H1 (cell line): ENCODE results near the gene SIPA1L3. TPM values are rescaled to one million over a fixed set of nuclear protein-coding genes. Genes with fewer than 3 reads are reported as not detected.

Source experiments
- BRCA1 ChIP-seq: IDR thresholded peaks from 2 replicates; pipeline ENCODE4 v1.6.1; 2012; ENCODE audit warnings: low read depth, low read length, improper control_type of control experiment
- CHD2 ChIP-seq: IDR thresholded peaks from 2 replicates; pipeline ENCODE4 v1.6.1; 2012; ENCODE audit warnings: low read length, improper control_type of control experiment
- GTF2F1 ChIP-seq: IDR thresholded peaks from 2 replicates; pipeline ENCODE4 v1.6.1; 2012; ENCODE audit warnings: low read depth, low read length, improper control_type of control experiment, borderline replicate concordance
- JUND ChIP-seq: IDR thresholded peaks from 2 replicates; pipeline ENCODE4 v1.6.1; 2011; ENCODE audit warnings: mild to moderate bottlenecking, improper control_type of control experiment, low read length
- SAP30 ChIP-seq: fragments of 300-600 bp; sonication (generic); IDR thresholded peaks from 2 replicates; pipeline ENCODE4 v1.7.1; 2012; ENCODE audit warnings: low read length, moderate library complexity, mild to moderate bottlenecking, inconsistent platforms; ENCODE audit not compliant: insufficient read depth, insufficient replicate concordance
- SP2 ChIP-seq: IDR thresholded peaks from 2 replicates; pipeline ENCODE4 v1.6.1; 2012; ENCODE audit warnings: mild to moderate bottlenecking, low read length, inconsistent platforms
- SP4 ChIP-seq: IDR thresholded peaks from 2 replicates; pipeline ENCODE4 v1.6.1; 2012; ENCODE audit warnings: low read length, inconsistent platforms
- ZNF274 ChIP-seq: IDR thresholded peaks from 2 replicates; pipeline ENCODE4 v1.7.0; 2012; ENCODE audit warnings: low read length, borderline replicate concordance; ENCODE audit errors: extremely low read depth
- polyA plus RNA-seq, 7 experiments: library from polyadenylated mRNA; depleted of rRNA in 3 of 7; stranded (reverse) in 5 of 7; unstranded in 2 of 7; fragments of >200 nt in 5 of 7; fragments of 200-250 nt in 2 of 7; gene quantifications; 1 replicate in 5 of 7; 2 replicates in 1 of 7; 4 replicates in 1 of 7; pipeline versions ENCODE4 v1.2.1 to v1.2.3, GENCODE V29; 2011 to 2013; ENCODE audit warnings: missing spikeins in 2 of 7, mixed read lengths in 2 of 7
- total RNA-seq: library from RNA; stranded (reverse); fragmentation: NEBNext Ultra II Directional; extraction: Animal tissue kit (Norgen Biotek cat#: 25700); gene quantifications from 2 replicates; pipeline ENCODE4 v1.2.1, GENCODE V29; 2021
- TF ChIP-seq, protein P1 (sequence below): IDR thresholded peaks from 2 replicates; pipeline ENCODE4 v1.6.1; 2012; ENCODE audit warnings: inconsistent platforms
- TF ChIP-seq, protein P2 (sequence below): IDR thresholded peaks from 2 replicates; pipeline ENCODE4 v1.6.1; 2012; ENCODE audit warnings: low read length, inconsistent platforms

The SIPA1L3 gene
- total and polyA plus RNA-seq, 2 of the 8 experiments (the other 6 are each of a cell fraction or from before 2014, with no cell fraction given), result 15.0 to 54.9 TPM

DNA sequence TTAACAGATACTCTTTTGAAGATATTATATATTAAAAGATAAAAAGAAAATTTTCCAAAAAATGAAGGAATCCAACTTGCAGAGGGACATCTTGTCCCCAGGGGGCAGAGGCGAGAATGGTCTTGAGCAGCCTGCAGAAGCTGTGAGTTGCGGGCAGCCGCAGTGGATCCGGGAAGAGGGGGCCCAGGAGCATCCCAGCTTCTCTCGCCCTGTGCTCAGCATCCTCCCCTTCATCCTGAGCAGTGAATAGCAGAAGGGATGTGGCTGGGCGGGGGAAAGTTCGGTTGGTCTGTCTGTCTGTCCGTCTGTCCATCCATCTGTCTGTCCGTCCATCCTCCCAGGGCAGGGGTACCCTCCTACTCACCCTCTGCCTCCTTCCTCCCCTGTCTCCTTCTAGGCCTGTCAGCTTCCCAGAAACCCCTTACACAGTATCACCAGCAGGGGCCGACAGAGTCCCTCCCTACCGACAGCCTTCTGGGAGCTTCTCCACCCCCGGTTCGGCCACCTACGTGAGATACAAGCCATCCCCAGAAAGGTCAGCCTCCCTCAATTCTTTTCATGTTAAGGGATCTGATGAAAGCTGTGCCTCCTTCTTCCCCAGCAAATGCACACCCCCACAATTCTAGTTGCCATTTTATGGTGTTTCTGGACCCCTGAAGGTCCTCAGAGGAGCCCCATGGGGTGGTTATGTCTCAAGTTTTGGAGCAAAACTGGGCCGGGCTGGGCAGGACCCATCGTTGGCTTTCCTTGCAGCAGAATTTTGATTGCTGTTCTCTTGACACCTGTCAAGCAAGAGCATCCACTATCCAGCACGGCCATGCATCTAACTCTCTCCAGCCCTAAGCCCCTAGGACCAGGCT, 235.4 kb downstream of the SIPA1L3 start (continued):
- TF ChIP-seq, protein P1, sequence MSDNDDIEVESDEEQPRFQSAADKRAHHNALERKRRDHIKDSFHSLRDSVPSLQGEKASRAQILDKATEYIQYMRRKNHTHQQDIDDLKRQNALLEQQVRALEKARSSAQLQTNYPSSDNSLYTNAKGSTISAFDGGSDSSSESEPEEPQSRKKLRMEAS, result no peak
- TF ChIP-seq BRCA1, result no peak
- TF ChIP-seq GTF2F1, result no peak
- TF ChIP-seq ZNF274, result no peak
- TF ChIP-seq CHD2, result no peak
- TF ChIP-seq SAP30, result no peak
- TF ChIP-seq, protein P2, sequence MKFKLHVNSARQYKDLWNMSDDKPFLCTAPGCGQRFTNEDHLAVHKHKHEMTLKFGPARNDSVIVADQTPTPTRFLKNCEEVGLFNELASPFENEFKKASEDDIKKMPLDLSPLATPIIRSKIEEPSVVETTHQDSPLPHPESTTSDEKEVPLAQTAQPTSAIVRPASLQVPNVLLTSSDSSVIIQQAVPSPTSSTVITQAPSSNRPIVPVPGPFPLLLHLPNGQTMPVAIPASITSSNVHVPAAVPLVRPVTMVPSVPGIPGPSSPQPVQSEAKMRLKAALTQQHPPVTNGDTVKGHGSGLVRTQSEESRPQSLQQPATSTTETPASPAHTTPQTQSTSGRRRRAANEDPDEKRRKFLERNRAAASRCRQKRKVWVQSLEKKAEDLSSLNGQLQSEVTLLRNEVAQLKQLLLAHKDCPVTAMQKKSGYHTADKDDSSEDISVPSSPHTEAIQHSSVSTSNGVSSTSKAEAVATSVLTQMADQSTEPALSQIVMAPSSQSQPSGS, result no peak
- 0 out of 2 replicates have a peak, but pooled peaks have one; percentile 14 for TF ChIP-seq JUND
- TF ChIP-seq SP4, result no peak
- no peak for TF ChIP-seq SP2
